LNCaP clone FGC (cell line): Measurements from ENCODE around the gene KIF25.

ENCODE experiments used
- DNase-seq: peaks from one replicate; pipeline ENCODE4 v3.0.0-alpha.2; 2011; ENCODE audit warnings: low read depth
- H3K4me3 ChIP-seq: 2 replicates; pipeline ENCODE4 v1.5.1; 2011; ENCODE audit warnings: mild to moderate bottlenecking, low read depth, low read length, control low read depth
- TF ChIP-seq, protein P1 (sequence below): IDR thresholded peaks from 2 replicates; pipeline ENCODE4 v1.5.1; 2012; ENCODE audit warnings: mild to moderate bottlenecking; ENCODE audit not compliant: control insufficient read depth, insufficient read depth; ENCODE audit errors: extremely low read depth

KIF25 gene

DNA sequence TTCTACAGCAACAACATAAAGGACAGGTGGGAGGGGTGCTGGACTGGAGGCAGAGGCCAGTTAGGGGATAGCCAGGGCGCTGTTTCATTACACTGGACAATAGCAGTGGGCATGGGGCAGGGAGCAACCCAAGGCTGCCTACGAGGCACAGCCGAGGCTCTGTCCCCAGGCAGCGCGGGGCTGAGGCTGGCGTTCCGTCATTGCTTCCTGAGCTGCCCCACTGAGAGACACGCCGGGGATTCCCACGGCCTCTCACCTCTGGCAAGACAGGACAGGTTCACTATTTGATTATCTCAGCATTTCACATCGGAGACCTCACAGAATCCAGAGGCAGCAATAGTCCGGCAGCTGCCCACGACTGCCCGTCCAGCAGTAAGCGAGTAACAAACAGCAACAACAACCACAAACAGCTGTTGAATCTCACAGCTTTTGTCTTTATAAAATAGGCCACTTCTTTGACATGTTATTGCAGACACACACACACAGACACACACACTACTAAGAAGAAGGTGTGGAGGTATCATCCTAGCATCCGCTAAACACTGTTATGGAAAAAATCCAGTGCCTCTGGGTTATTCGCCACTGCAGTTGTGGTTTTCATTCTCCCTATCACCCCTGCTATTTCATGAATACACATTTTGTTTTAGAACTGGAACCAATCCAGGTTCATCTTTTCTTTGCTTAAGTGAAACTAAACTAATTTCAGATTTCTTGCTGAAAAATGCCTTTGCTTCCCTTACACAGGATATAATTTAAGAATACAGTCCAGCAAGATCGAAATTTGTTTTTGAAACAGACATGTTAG lies 19.5 kb downstream of the KIF25 start:
- H3K4me3 ChIP-seq, result no peak overlapping the region
- TF ChIP-seq, protein P1, sequence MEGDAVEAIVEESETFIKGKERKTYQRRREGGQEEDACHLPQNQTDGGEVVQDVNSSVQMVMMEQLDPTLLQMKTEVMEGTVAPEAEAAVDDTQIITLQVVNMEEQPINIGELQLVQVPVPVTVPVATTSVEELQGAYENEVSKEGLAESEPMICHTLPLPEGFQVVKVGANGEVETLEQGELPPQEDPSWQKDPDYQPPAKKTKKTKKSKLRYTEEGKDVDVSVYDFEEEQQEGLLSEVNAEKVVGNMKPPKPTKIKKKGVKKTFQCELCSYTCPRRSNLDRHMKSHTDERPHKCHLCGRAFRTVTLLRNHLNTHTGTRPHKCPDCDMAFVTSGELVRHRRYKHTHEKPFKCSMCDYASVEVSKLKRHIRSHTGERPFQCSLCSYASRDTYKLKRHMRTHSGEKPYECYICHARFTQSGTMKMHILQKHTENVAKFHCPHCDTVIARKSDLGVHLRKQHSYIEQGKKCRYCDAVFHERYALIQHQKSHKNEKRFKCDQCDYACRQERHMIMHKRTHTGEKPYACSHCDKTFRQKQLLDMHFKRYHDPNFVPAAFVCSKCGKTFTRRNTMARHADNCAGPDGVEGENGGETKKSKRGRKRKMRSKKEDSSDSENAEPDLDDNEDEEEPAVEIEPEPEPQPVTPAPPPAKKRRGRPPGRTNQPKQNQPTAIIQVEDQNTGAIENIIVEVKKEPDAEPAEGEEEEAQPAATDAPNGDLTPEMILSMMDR, result no peak
- no peak for DNase-seq

DNA sequence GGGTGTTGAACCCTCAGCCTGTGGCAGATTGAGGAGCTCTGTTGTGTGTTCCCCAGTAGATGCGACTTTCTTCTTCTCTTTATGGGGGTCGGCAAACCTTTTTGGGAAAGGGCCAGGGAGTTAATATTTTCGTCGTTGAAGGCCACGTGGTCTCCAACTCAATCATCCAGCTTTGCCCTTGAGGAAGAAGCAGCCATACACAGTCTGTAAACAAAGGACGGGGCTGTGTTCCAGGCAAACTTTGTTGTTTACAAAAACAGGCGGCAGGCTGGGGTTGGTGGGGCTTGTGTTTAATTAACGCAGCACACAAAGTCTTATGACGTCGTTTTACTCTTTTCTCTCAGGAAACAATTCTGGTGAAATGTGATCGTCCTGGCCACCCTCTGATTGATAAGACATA lies 20.2 kb downstream of the KIF25 start:
- TF ChIP-seq, protein P1, result no peak
- DNase-seq, result peak; percentile 54
- no peak overlapping the region for H3K4me3 ChIP-seq

DNA sequence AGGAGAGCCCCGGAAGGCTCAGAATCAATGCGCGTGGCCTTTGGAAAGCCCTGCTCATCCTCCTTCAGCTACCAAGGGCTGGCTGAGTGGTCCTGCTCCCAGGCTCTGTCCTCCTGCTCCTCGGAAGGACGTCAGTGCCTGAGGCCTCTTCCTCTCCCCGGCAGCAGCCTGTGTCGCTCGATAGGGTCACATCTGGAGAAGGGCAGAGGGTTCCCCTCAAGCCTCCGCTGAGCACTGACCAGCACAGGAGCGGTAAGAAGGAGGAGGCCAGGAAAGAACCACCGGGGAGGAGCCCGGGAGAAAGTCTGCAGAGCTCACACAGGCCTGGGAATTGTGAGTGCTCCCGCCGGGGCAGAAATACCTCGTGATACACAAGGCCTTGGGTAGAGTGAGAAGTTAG lies 21.2 kb downstream of the KIF25 start:
- no peak overlapping the region for H3K4me3 ChIP-seq

DNA sequence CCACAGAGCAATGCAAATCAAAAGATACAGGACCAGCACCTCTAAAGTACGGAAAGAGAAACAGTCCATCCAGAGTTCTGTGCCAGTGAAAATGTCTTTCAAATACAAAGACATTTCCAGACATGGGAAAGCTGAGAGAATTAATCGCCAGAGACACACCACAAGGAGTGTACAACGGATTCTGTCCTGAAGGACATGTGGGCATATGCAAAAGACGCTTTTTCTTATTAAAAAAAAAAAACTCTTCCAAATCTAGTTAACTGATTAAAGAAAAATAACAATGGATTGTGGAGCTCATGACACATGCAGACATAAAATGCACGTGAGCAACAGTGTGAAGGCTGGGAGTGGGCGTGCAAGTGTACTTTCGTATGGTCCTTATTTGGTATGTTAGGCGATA lies 22.8 kb downstream of the KIF25 start:
- TF ChIP-seq, protein P1, result no peak
- DNase-seq, result no peak
- H3K4me3 ChIP-seq, result no peak overlapping the region

More for the DNA sequence above, 21.2 kb downstream of the KIF25 start:
- TF ChIP-seq, protein P1, result no peak
- no peak for DNase-seq

DNA sequence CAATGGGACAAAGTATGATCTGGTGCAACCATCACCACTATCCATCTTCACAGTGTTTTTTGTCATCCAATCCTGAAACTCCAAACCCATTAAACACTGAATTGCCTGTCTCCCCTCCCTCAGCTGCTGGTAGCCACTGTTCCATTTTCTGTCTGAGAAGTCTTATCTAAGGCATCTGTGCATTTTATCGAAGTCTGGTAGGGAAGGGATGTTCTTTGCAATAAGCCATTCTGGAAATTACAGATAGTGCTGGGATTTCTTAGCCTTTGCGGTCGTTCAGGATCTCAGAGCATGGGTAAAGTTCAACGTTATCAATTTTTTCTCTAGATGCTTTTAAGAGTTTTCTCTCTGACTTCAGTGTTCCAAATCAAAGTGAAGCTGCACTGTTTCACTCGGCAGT lies 24.1 kb downstream of the KIF25 start:
- no peak overlapping the region for H3K4me3 ChIP-seq
- TF ChIP-seq, protein P1, result no peak

DNA sequence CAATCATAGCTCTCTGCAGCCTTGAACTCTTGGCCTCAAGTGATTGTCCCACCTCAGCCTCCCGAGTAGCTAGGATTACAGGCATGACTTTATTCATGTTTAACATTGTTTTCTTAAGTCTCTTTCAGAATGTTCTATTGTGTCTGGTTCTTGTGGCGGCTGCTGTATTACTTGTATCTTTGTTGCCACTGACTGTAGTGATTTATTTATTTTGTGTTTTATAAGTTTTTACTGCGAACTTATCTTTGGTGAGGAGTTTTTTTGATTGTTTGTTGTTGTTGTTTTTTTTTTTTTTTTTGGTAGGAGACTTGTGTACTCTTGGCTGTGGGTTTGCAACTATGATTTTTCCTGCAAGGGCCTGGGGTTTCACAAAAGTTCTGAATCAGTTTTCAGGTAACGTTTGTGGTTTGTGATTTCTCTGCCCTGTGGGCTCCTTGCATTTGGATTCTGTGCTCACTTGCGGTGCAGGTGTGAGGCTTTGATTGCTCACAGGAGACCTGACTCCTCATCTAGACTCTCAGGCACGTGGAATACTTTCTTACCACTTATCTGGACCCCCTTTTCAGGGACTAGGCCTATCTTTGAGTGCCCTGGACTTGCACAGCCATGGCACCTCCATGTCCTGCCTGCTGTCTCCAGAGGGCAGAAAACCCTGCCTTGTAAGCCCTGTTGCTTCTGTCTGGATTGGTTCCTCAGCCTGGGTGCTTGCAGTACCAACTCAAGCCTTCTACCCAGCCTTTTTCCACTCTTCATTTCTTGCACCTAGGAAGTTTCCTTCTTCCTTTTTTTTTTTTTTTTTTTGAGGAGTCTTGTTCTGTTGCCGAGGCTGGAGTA lies 25.2 kb downstream of the KIF25 start:
- DNase-seq, result no peak
- TF ChIP-seq, protein P1, result no peak
- no peak overlapping the region for H3K4me3 ChIP-seq

More for the DNA sequence above, 24.1 kb downstream of the KIF25 start:
- no peak for DNase-seq
